Sciatic nerve (tissue), 2 donors: ENCODE measurements around the gene CCN5. TPM values are rescaled to one million over a fixed set of nuclear protein-coding genes. Genes with fewer than 3 reads are reported as not detected.

Source experiments
- ATAC-seq: fragments of 200-7000 bp; cut with Tn5 transposase; one replicate; pipeline ENCODE4 v1.9.1; 2020; ENCODE audit warnings: mild to moderate bottlenecking, moderate library complexity
- DNase-seq: peaks from one replicate; pipeline ENCODE4 v3.0.0-alpha.2; 2020; ENCODE audit warnings: low spot score
- intact Hi-C: fragments of 100-400 bp; cut with DNase I; formaldehyde crosslinking; loops from one replicate; pipeline ENCODE4 v1.14.2; 2022
- total RNA-seq: library from RNA; stranded (reverse); fragmentation: NEBNext Ultra II Directional; extraction: Animal tissue kit (Norgen Biotek cat#: 25700); gene quantifications from one replicate; pipeline ENCODE4 v1.2.1, GENCODE V29; 2021
- donor health status: DM: no; HTN: no; CAD: no.
- donor health status: DM: no; HTN: no; CAD: no.

Gene CCN5
- total RNA-seq, 1 donor from 2014 or later, result 147 TPM

DNA sequence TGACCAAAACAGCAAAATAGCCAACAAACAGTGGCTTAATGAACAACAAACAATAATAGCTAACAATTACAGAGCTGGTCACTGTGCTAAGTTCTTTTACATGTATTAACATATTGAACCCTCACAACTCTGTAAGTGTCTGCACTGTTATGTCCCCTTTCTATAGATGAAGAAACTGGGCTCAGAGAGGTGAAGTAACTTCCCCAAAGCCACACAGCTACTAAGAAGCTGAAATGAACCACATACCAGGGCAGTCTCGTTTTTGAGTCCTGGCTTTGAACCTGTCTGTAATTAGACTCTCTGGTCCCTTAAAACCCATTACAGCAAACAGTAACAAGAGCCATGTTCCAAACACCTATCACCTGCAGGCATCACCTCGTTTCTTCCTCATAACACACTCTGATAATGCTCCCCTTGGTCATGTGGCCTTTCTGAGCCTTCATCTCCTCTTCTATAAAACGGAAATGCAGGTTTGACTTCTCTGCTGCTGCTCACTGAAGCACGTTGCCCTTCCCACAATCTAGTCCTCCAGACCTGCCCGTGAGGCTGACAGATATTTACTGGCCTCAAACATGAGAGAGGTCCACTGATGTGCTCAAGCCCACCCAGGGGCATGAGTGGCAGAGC lies 53.8 kb downstream of the CCN5 start:
- intact Hi-C loops, result no loop called here
- no peak for DNase-seq

GRCh38 chr20:44769481-44769863 lies 54.3 kb downstream of the CCN5 start:
- intact Hi-C loops, result no loop called here
- ATAC-seq (no peak), DNase-seq (no peak)

More for the DNA sequence above, 53.8 kb downstream of the CCN5 start:
- no peak for ATAC-seq

- DNase-seq (no peak), ATAC-seq (no peak)
- intact Hi-C loops, result no loop called here
Observed at GRCh38 chr20:44770484-44771171, 55.5 kb downstream of the CCN5 start.

GRCh38 chr20:44771172-44771535 lies 56.0 kb downstream of the CCN5 start:
- DNase-seq, result no peak
- no peak for ATAC-seq
- intact Hi-C loops, result no loop called here

- no peak for ATAC-seq
- intact Hi-C loops, result no loop called here
- DNase-seq, result no peak
Observed at GRCh38 chr20:44772636-44773035, 57.5 kb downstream of the CCN5 start.

- intact Hi-C loops, result no loop called here
- DNase-seq (no peak), ATAC-seq (no peak)
Observed at GRCh38 chr20:44773070-44773829, 58.1 kb downstream of the CCN5 start.

- DNase-seq, result no peak
- no peak for ATAC-seq
- intact Hi-C loops, result no loop called here
Observed at GRCh38 chr20:44776980-44777379, 61.8 kb downstream of the CCN5 start.

Other genes starting within 250 kb of the CCN5 start
- gene TTPAL, start 239.5 kb upstream of the CCN5 start, total RNA-seq, result 8.5 TPM
- 114 TPM for gene SERINC3, start 193.3 kb upstream of the CCN5 start, total RNA-seq
- gene PKIG, start 132.8 kb upstream of the CCN5 start, total RNA-seq, result 38.2 TPM
- gene ADA, start 63.7 kb upstream of the CCN5 start, total RNA-seq, result 7.7 TPM
- 3.2 TPM for gene KCNK15, start 30.5 kb downstream of the CCN5 start, total RNA-seq
- gene RIMS4, start 95.2 kb downstream of the CCN5 start, total RNA-seq, result 8.0 TPM
- 126 TPM for gene YWHAB, start 170.3 kb downstream of the CCN5 start, total RNA-seq
- gene PABPC1L, start 194.7 kb downstream of the CCN5 start, total RNA-seq, result 15.6 TPM
- 19.3 TPM for gene TOMM34, start 245.0 kb downstream of the CCN5 start, total RNA-seq